HCT116 (cell line): Measurements from ENCODE around the gene SLC4A4. TPM values are rescaled to one million over a fixed set of nuclear protein-coding genes. Genes with fewer than 3 reads are reported as not detected.

ENCODE experiments used
- ATAC-seq: fragments of 200-7000 bp; cut with Tn5 transposase; 2 replicates; pipeline ENCODE4 v1.9.1; 2020; ENCODE audit warnings: mild to moderate bottlenecking, moderate library complexity
- BruUV-seq: library from RNA; stranded (reverse); fragments of 400-500 nt; replicated peaks from 2 replicates; lab custom pipeline; 2021; lab: Mats Ljungman, UMichigan
- CTCF ChIA-PET: fragments of 300-600 bp; sonication (Branson Sonifier 250); formaldehyde crosslinking; loops from one replicate; lab custom pipeline; 2021; ENCODE audit warnings: antibody characterized with exemption; lab: Charles Lee
- POLR2A ChIA-PET: fragments of 300-600, 350-600 bp; sonication (Branson Sonifier 250); formaldehyde crosslinking; loops from one replicate; lab custom pipeline; 2021; ENCODE audit warnings: antibody characterized with exemption; lab: Charles Lee
- RAD21 ChIA-PET, 2 experiments: fragments of 300-600 bp; sonication (Branson Sonifier 250); formaldehyde crosslinking; loops; one replicate each; lab custom pipeline; 2023; ENCODE audit warnings: low total read pairs in 2 of 2; ENCODE audit not compliant: uncharacterized antibody in 2 of 2, unreplicated experiment in 2 of 2, low non-redundant PET in 1 of 2; lab: Charles Lee
- DNase-seq: peaks from one replicate; pipeline ENCODE4 v3.0.0-alpha.2; 2010; ENCODE audit warnings: low read depth, low spot score
- H2AFZ ChIP-seq: fragments of 200-600 bp; shearing (Covaris generic), sonication (generic); 2 replicates; pipeline ENCODE4 v1.6.1; 2017; ENCODE audit warnings: low read depth, mixed run types, mixed read lengths, antibody characterized with exemption, low read length; ENCODE audit not compliant: poor library complexity, severe bottlenecking
- H3K27ac ChIP-seq: 2 replicates; pipeline ENCODE4 v1.5.1; 2012; ENCODE audit warnings: low read depth, low read length
- H3K27me3 ChIP-seq: fragments of 200-600 bp; sonication (generic); 2 replicates; pipeline ENCODE4 v1.6.1; 2016; ENCODE audit warnings: mixed run types, low read length, mixed read lengths; ENCODE audit not compliant: insufficient read depth
- H3K36me3 ChIP-seq, 2 experiments: fragments of 200-500 bp in 1 of 2; fragments of 200-600 bp in 1 of 2; sonication (Bioruptor generic) in 1 of 2; sonication (generic) in 1 of 2; 2 replicates each; pipeline versions ENCODE4 v1.5.1 to v1.6.1; 2014 to 2016; ENCODE audit warnings: low read length in 2 of 2, inconsistent platforms in 1 of 2, mixed read lengths in 1 of 2, mixed run types in 1 of 2; ENCODE audit not compliant: insufficient read depth in 2 of 2, control insufficient read depth in 1 of 2
- H3K4me1 ChIP-seq, 2 experiments: fragments of 200-600 bp in 1 of 2; sonication (generic) in 1 of 2; 2 replicates each; pipeline versions ENCODE4 v1.5.1 to v1.6.1; 2012 to 2017; ENCODE audit warnings: low read length in 2 of 2, inconsistent platforms in 1 of 2, mild to moderate bottlenecking in 1 of 2, mixed read lengths in 1 of 2, mixed run types in 1 of 2, moderate library complexity in 1 of 2; ENCODE audit not compliant: insufficient read depth in 2 of 2, control insufficient read depth in 1 of 2
- H3K4me2 ChIP-seq: fragments of 200-600 bp; sonication (generic); 2 replicates; pipeline ENCODE4 v1.6.1; 2017; ENCODE audit warnings: mixed run types, low read length, mixed read lengths
- H3K4me3 ChIP-seq, 2 experiments: fragments of 200-600 bp in 1 of 2; sonication (generic) in 1 of 2; replicated peaks in 1 of 2; 2 replicates each; pipeline ENCODE4 v1.5.1; 2011 to 2016; ENCODE audit warnings: low read length in 2 of 2, control low read depth in 1 of 2, low read depth in 1 of 2, mild to moderate bottlenecking in 1 of 2, mixed read lengths in 1 of 2, mixed run types in 1 of 2
- H3K79me2 ChIP-seq: fragments of 200-600 bp; sonication (generic); 2 replicates; pipeline ENCODE4 v1.6.1; 2017; ENCODE audit warnings: mild to moderate bottlenecking, mixed run types, low read length, moderate library complexity, mixed read lengths; ENCODE audit not compliant: insufficient read depth
- H3K9ac ChIP-seq: fragments of 200-600 bp; sonication (generic); 2 replicates; pipeline ENCODE4 v1.6.1; 2016; ENCODE audit warnings: low read length, mixed read lengths
- H3K9me2 ChIP-seq: fragments of 200-600 bp; sonication (generic), shearing (Covaris generic); 2 replicates; pipeline ENCODE4 v1.6.1; 2017; ENCODE audit warnings: mixed run types, mild to moderate bottlenecking, moderate library complexity; ENCODE audit not compliant: insufficient read depth
- H3K9me3 ChIP-seq, 2 experiments: fragments of 200-500 bp in 1 of 2; fragments of 200-600 bp in 1 of 2; sonication (Bioruptor generic) in 1 of 2; sonication (generic) in 1 of 2; 2 replicates each; pipeline ENCODE4 v1.6.1; 2014 to 2017; ENCODE audit warnings: low read length in 2 of 2, mixed read lengths in 2 of 2, inconsistent platforms in 1 of 2, low read depth in 1 of 2, mild to moderate bottlenecking in 1 of 2, mixed run types in 1 of 2, moderate library complexity in 1 of 2; ENCODE audit not compliant: control insufficient read depth in 1 of 2, insufficient read depth in 1 of 2
- H4K20me1 ChIP-seq: fragments of 200-600 bp; sonication (generic), shearing (Covaris generic); 2 replicates; pipeline ENCODE4 v1.6.1; 2017; ENCODE audit warnings: mixed run types, mild to moderate bottlenecking, moderate library complexity; ENCODE audit not compliant: insufficient read depth
- CEBPB ChIP-seq: IDR thresholded peaks from 2 replicates; pipeline ENCODE4 v1.6.1; 2012; ENCODE audit warnings: low read depth
- ELF1 ChIP-seq: IDR thresholded peaks from 2 replicates; pipeline ENCODE4 v1.6.1; 2012; ENCODE audit warnings: low read depth, borderline replicate concordance
- EZH2 ChIP-seq: fragments of 200-600 bp; sonication (generic); IDR thresholded peaks from 2 replicates; pipeline ENCODE4 v1.6.1; 2017; ENCODE audit warnings: antibody characterized with exemption, mixed run types
- FOSL1 ChIP-seq: IDR thresholded peaks from 2 replicates; pipeline ENCODE4 v1.6.1; 2012; ENCODE audit warnings: low read depth
- RAD21 ChIP-seq: IDR thresholded peaks from 2 replicates; pipeline ENCODE4 v1.6.1; 2012; ENCODE audit warnings: low read depth, mild to moderate bottlenecking
- YY1 ChIP-seq: IDR thresholded peaks from 2 replicates; pipeline ENCODE4 v1.6.1; 2011; ENCODE audit warnings: low read length, low read depth, moderate library complexity, mild to moderate bottlenecking; ENCODE audit not compliant: insufficient replicate concordance; ENCODE audit errors: extremely low read depth
- ZNF274 ChIP-seq: fragments of 200-500 bp; sonication (Bioruptor generic); IDR thresholded peaks from 2 replicates; pipeline ENCODE4 v1.6.1; 2014; ENCODE audit warnings: mild to moderate bottlenecking, low read depth, low read length, inconsistent platforms
- intact Hi-C: fragments of 100-400 bp; cut with micrococcal nuclease; formaldehyde crosslinking; loops from 2 replicates; pipeline ENCODE4 v1.10.0; 2022
- total RNA-seq: library from RNA; stranded (reverse); gene quantifications from one replicate; pipeline ENCODE4 v1.2.1, GENCODE V29; 2021; ENCODE audit not compliant: unreplicated experiment
- TF ChIP-seq, protein P1 (sequence below), 3 experiments: fragments of 200-600 bp in 1 of 3; sonication (generic) in 1 of 3; IDR thresholded peaks in 2 of 3; conservative IDR thresholded peaks in 1 of 3; 2 replicates each; pipeline ENCODE4 v1.5.1; 2012 to 2017; ENCODE audit warnings: low read depth in 2 of 3, low read length in 2 of 3, antibody characterized with exemption in 1 of 3, borderline replicate concordance in 1 of 3, control low read depth in 1 of 3, mild to moderate bottlenecking in 1 of 3, mixed read lengths in 1 of 3, mixed run types in 1 of 3, moderate library complexity in 1 of 3; ENCODE audit not compliant: insufficient read depth in 1 of 3
- TF ChIP-seq, protein P2 (sequence below): IDR thresholded peaks from 2 replicates; pipeline ENCODE4 v1.6.1; 2012; ENCODE audit warnings: low read depth

Gene SLC4A4
- total RNA-seq, 1 experiment from 2014 or later: 0.30 TPM

DNA sequence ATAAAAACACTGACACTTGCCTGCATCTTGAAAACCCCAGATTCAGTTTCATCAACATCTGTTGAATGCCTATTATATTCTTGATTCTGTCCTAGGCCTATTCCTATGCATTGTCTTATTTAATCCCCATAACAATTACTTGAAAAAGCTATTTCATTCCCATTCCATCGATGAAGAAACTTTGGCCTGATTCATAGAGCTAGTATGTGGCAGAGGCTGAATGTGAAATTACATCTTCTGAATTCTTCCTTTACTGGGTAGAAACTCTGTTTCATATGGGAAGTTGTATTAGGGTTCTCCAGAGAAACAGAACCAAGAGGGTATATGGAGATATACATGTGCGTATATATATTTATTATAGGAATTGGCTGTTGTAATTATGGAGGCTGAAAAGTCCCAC, 35.0 kb upstream of the SLC4A4 start:
- intact Hi-C loops: no loop called here

More for the DNA sequence above, 35.0 kb upstream of the SLC4A4 start:
- no TSS peak for BruUV-seq
- Histone ChIP-seq H3K4me1 (no peaks in the 10 kb centered on the region), H2AFZ (no peak overlapping the region), H3K9ac (no peak overlapping the region), H3K36me3 (no peaks in the 10 kb centered on the region), H3K4me3 (no peak overlapping the region), H3K9me3 (no peaks in the 10 kb centered on the region), H3K27ac (no peak overlapping the region), H3K4me2 (no peak overlapping the region), H4K20me1 (no peaks in the 10 kb centered on the region), H3K79me2 (no peaks in the 10 kb centered on the region), H3K27me3 (0 out of 2 replicates have a peak, but pooled peaks cover 8% of the 10 kb centered on the region), H3K9me2 (no peaks in the 10 kb centered on the region)
- DNase-seq (no peak), ATAC-seq (no peak)
- TF ChIP-seq FOSL1: no peak
- TF ChIP-seq, protein P1, sequence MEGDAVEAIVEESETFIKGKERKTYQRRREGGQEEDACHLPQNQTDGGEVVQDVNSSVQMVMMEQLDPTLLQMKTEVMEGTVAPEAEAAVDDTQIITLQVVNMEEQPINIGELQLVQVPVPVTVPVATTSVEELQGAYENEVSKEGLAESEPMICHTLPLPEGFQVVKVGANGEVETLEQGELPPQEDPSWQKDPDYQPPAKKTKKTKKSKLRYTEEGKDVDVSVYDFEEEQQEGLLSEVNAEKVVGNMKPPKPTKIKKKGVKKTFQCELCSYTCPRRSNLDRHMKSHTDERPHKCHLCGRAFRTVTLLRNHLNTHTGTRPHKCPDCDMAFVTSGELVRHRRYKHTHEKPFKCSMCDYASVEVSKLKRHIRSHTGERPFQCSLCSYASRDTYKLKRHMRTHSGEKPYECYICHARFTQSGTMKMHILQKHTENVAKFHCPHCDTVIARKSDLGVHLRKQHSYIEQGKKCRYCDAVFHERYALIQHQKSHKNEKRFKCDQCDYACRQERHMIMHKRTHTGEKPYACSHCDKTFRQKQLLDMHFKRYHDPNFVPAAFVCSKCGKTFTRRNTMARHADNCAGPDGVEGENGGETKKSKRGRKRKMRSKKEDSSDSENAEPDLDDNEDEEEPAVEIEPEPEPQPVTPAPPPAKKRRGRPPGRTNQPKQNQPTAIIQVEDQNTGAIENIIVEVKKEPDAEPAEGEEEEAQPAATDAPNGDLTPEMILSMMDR (IDR thresholded peaks at IDR 0.05 in 2 of 3, conservative IDR thresholded peaks at IDR 0.05 in 1 of 3; ENCODE audit: borderline replicate concordance in 1 of 3, insufficient read depth in 1 of 3, low read depth in 2 of 3, low read length in 2 of 3): no peak
- no peak for TF ChIP-seq RAD21
- TF ChIP-seq ZNF274: no peak
- TF ChIP-seq, protein P2, sequence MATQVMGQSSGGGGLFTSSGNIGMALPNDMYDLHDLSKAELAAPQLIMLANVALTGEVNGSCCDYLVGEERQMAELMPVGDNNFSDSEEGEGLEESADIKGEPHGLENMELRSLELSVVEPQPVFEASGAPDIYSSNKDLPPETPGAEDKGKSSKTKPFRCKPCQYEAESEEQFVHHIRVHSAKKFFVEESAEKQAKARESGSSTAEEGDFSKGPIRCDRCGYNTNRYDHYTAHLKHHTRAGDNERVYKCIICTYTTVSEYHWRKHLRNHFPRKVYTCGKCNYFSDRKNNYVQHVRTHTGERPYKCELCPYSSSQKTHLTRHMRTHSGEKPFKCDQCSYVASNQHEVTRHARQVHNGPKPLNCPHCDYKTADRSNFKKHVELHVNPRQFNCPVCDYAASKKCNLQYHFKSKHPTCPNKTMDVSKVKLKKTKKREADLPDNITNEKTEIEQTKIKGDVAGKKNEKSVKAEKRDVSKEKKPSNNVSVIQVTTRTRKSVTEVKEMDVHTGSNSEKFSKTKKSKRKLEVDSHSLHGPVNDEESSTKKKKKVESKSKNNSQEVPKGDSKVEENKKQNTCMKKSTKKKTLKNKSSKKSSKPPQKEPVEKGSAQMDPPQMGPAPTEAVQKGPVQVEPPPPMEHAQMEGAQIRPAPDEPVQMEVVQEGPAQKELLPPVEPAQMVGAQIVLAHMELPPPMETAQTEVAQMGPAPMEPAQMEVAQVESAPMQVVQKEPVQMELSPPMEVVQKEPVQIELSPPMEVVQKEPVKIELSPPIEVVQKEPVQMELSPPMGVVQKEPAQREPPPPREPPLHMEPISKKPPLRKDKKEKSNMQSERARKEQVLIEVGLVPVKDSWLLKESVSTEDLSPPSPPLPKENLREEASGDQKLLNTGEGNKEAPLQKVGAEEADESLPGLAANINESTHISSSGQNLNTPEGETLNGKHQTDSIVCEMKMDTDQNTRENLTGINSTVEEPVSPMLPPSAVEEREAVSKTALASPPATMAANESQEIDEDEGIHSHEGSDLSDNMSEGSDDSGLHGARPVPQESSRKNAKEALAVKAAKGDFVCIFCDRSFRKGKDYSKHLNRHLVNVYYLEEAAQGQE: no peak
- TF ChIP-seq ELF1: no peak
- no peak for TF ChIP-seq EZH2
- no peak for TF ChIP-seq CEBPB
- no peak for TF ChIP-seq YY1
- ChIA-PET POLR2A (no interaction called here), RAD21 (no interaction called here), CTCF (no interaction called here)
